Hepatocyte (in vitro differentiated cells): ENCODE data around the gene TTLL9.

Experiments used
- CTCF ChIP-seq: fragments of 200-600 bp; sonication (generic); IDR thresholded peaks from 2 replicates; pipeline ENCODE4 v1.5.1; 2016; ENCODE audit warnings: antibody characterized with exemption, mild to moderate bottlenecking; ENCODE audit not compliant: poor library complexity
- EZH2 ChIP-seq: fragments of 200-600 bp; sonication (generic); IDR thresholded peaks from 2 replicates; pipeline ENCODE4 v1.6.1; 2016; ENCODE audit warnings: antibody characterized with exemption, mild to moderate bottlenecking, borderline replicate concordance
- EZH2phosphoT487 ChIP-seq: fragments of 200-600 bp; sonication (generic); IDR thresholded peaks from one replicate; pipeline ENCODE4 v1.6.1; 2018; ENCODE audit warnings: antibody characterized with exemption, mild to moderate bottlenecking, low read depth, moderate library complexity; ENCODE audit not compliant: unreplicated experiment, severe bottlenecking

GRCh38 chr20:31849306-31849930 is 21.0 kb upstream of the TTLL9 start:
- no peak for TF ChIP-seq EZH2
- no peak for TF ChIP-seq CTCF
- TF ChIP-seq EZH2phosphoT487 = no peak
